Right lobe of liver (tissue), 6 donors: Measurements from ENCODE around the gene PPP1R37. TPM values are rescaled to one million over a fixed set of nuclear protein-coding genes. Genes with fewer than 3 reads are reported as not detected.

ENCODE experiments used
- ATAC-seq, 4 donors: fragments of 200-7000 bp; cut with Tn5 transposase; one replicate each; pipeline ENCODE4 v1.9.1; 2020; ENCODE audit warnings: mild to moderate bottlenecking in 4 of 4, moderate library complexity in 4 of 4
- DNase-seq, 3 donors: peaks; one replicate each; pipeline ENCODE4 v3.0.0-alpha.2; 2020
- H3K27ac ChIP-seq, 3 donors: fragments of 200-600 bp; one replicate each; pipeline ENCODE4 v1.8.0; 2022
- H3K27me3 ChIP-seq, 2 donors: fragments of 200-600 bp; one replicate each; pipeline ENCODE4 v1.8.0; 2022
- H3K36me3 ChIP-seq, 4 donors: fragments of 200-600 bp; sonication (generic) in 1 of 4; one replicate each; pipeline versions ENCODE4 v1.5.1 to v1.8.0; 2017 to 2022; ENCODE audit warnings: control low read depth in 1 of 4
- H3K4me1 ChIP-seq, 4 donors: fragments of 200-600 bp; sonication (generic) in 1 of 4; one replicate each; pipeline versions ENCODE4 v1.5.1 to v1.8.0; 2017 to 2022; ENCODE audit warnings: control low read depth in 1 of 4
- H3K4me3 ChIP-seq, 3 donors: fragments of 200-600 bp; one replicate each; pipeline ENCODE4 v1.8.0; 2022
- H3K9me3 ChIP-seq, 4 donors: fragments of 200-600 bp; sonication (generic) in 1 of 4; one replicate each; pipeline versions ENCODE4 v1.5.1 to v1.8.0; 2017 to 2022; ENCODE audit warnings: control low read depth in 1 of 4
- CTCF ChIP-seq, 4 donors: fragments of 200-600 bp in 3 of 4; fragments of 450-650 bp in 1 of 4; IDR thresholded peaks; one replicate each; pipeline versions ENCODE4 v1.5.1 to v1.8.0; 2016 to 2022; ENCODE audit warnings: antibody characterized with exemption in 4 of 4, mild to moderate bottlenecking in 2 of 4
- POLR2A ChIP-seq: fragments of 450-650 bp; IDR thresholded peaks from one replicate; pipeline ENCODE4 v1.6.1; 2017; ENCODE audit warnings: antibody characterized with exemption, mild to moderate bottlenecking
- WGBS: methylation state at CpG from one replicate; pipeline ENCODE4 v1.1.6; 2018; ENCODE audit warnings: low coverage, low lambda C conversion rate; ENCODE audit not compliant: insufficient coverage; ENCODE audit errors: missing lambda C conversion rate; 5-methylcytosine and 5-hydroxymethylcytosine counted together
- intact Hi-C, 2 donors: fragments of 100-400 bp; cut with DNase I; formaldehyde crosslinking; loops; one replicate each; pipeline versions ENCODE4 v1.11.2 to v1.14.1; 2022
- total RNA-seq, 6 experiments: library from RNA; depleted of rRNA in 2 of 6; stranded (reverse); fragments of >200 nt in 2 of 6; fragmentation: NEBNext Ultra II Directional in 3 of 6; extraction: Animal tissue kit (Norgen Biotek cat#: 25700) in 3 of 6; gene quantifications; one replicate each; pipeline versions ENCODE4 v1.1.0 to v1.2.4, GENCODE V29; 2016 to 2023
- donor health status: DM: no; HTN: yes; CAD: no.
- donor health status: DM: no; HTN: no; CAD: no.
- donor health status: DM: no; HTN: no; CAD: no.
- donor health status: DM: no; HTN: yes; CAD: no.
- donor health status: DM: no; HTN: yes; CAD: no.

PPP1R37 gene
- total RNA-seq, 6 experiments from 2014 or later: 10.1 to 14.3 (median 11.0) TPM

GRCh38 chr19:45107621-45108150, 14.7 kb downstream of the PPP1R37 start:
- ATAC-seq: no peak
- WGBS: 77% methylated on average over 12 of the region's 12 CpGs

GRCh38 chr19:45110851-45111266, 17.9 kb downstream of the PPP1R37 start:
- no peak for ATAC-seq
- Histone ChIP-seq H3K27ac (no peak overlapping the region), H3K9me3 (no peaks in the 10 kb centered on the region), H3K36me3 (no peaks in the 10 kb centered on the region), H3K27me3 (no peaks in the 10 kb centered on the region), H3K4me1 (peaks cover 0 to 12% (median 5%) of the 10 kb centered on the region in 4 donors), H3K4me3 (no peak overlapping the region)
- no peak for DNase-seq
- no peak for TF ChIP-seq CTCF (IDR thresholded peaks at IDR 0.05)
- no peak for TF ChIP-seq POLR2A
- intact Hi-C loops: no loop called here
- WGBS: 73% methylated on average over 3 of the region's 5 CpGs

More at GRCh38 chr19:45107621-45108150, 14.7 kb downstream of the PPP1R37 start:
- intact Hi-C loops: no loop called here
- Histone ChIP-seq H3K4me1 (no peaks in the 10 kb centered on the region), H3K27ac (no peak overlapping the region), H3K27me3 (no peaks in the 10 kb centered on the region), H3K9me3 (no peaks in the 10 kb centered on the region), H3K36me3 (no peaks in the 10 kb centered on the region), H3K4me3 (no peak overlapping the region)
- TF ChIP-seq CTCF (IDR thresholded peaks at IDR 0.05) (no peak), POLR2A (no peak)
- no peak for DNase-seq

GRCh38 chr19:45112111-45112827, 19.3 kb downstream of the PPP1R37 start:
- H3K9me3 ChIP-seq: no peaks in the 10 kb centered on the region
- no peaks in the 10 kb centered on the region for H3K36me3 ChIP-seq
- no peak for TF ChIP-seq CTCF (IDR thresholded peaks at IDR 0.05)
- no peak for TF ChIP-seq POLR2A
- H3K4me3 ChIP-seq: no peak overlapping the region
- no peak overlapping the region for H3K27ac ChIP-seq
- H3K27me3 ChIP-seq: no peaks in the 10 kb centered on the region
- intact Hi-C loops: no loop called here
- ATAC-seq (no peak), DNase-seq (no peak)
- peaks cover 0 to 12% (median 5%) of the 10 kb centered on the region in 4 donors for H3K4me1 ChIP-seq
- 96% methylated on average over 6 of the region's 11 CpGs for WGBS

- H3K4me1 ChIP-seq: peaks cover 0 to 12% (median 5%) of the 10 kb centered on the region in 4 donors
- H3K27ac ChIP-seq: no peak overlapping the region
- H3K9me3 ChIP-seq: no peaks in the 10 kb centered on the region
- ATAC-seq (peak; percentile 44 to 86 (median 54)), DNase-seq (no peak)
- TF ChIP-seq POLR2A (no peak), CTCF (IDR thresholded peaks at IDR 0.05) (no peak)
- no peak overlapping the region for H3K4me3 ChIP-seq
- 36% methylated on average over 7 of the region's 9 CpGs for WGBS
- intact Hi-C loops: no loop called here
- H3K27me3 ChIP-seq: no peaks in the 10 kb centered on the region
- H3K36me3 ChIP-seq: no peaks in the 10 kb centered on the region
Observed at GRCh38 chr19:45113628-45114027, 20.6 kb downstream of the PPP1R37 start.
